HG03103 (cell line): Measurements from ENCODE around the gene MRNIP.

Experiments used
- ATAC-seq: cut with Tn5 transposase; IDR thresholded peaks from one replicate; pipeline ENCODE4 v1.9.1; 2021; ENCODE audit warnings: low read depth; ENCODE audit not compliant: unreplicated experiment

The MRNIP gene

DNA sequence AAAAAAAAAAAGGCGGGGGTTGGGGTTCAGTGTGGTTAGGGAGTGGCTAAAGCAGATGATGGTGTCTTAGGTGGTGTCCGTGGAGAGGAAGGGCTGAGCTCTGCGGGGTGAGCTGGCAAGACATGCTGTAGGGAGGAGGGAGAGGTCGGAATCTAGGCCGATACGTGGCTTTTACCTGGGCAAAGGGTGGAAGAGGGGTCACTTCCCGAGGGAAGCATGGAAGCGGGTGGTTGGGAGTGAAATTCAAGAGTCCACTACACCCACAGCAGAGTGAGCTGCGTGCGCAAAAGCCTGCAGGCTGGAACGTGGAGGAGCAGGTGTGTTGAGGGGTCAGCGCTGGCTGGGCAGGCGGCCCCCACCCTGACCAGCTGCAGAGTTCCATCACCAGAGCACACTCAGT is 31.3 kb upstream of the MRNIP start:
- ATAC-seq: no peak

DNA sequence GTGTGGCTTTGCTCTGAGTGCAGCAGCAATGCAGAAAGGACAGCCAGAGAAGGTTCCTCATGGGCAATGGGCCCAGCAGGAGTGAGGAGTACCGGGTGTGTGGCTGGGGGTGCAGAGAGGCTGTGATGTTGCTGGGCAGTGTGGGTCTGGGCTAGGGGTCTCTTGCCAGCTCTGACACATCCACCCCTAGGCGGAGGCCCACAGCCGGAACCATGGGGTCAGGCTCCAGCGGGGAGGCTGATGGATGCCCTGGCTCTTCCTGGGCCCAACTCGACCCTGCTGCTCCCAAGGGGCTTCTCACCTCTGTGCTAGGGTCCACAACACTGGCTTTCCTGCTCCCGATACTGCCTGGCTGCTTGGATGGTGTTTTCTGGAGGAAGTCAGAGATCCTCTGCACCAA is 29.2 kb upstream of the MRNIP start:
- no peak for ATAC-seq

DNA sequence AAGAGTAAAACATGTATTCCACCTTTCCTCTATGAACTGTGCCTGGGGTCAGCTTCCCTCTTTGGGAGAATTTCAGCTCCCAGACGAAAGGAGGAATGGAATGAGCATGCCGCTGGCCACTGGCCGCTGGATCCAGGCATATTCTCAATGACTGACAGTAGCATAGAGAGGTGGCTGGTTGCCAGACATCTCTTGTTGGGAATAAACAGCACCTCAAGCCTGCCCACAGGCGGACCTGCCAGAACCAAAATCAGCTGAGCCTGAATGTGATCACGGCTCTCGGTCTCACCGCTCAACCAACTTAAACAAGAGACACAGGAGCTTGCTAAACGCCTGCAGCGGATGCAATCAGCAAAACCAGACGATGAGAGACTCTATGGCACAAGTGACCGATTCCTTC is 28.5 kb upstream of the MRNIP start:
- no peak for ATAC-seq

DNA sequence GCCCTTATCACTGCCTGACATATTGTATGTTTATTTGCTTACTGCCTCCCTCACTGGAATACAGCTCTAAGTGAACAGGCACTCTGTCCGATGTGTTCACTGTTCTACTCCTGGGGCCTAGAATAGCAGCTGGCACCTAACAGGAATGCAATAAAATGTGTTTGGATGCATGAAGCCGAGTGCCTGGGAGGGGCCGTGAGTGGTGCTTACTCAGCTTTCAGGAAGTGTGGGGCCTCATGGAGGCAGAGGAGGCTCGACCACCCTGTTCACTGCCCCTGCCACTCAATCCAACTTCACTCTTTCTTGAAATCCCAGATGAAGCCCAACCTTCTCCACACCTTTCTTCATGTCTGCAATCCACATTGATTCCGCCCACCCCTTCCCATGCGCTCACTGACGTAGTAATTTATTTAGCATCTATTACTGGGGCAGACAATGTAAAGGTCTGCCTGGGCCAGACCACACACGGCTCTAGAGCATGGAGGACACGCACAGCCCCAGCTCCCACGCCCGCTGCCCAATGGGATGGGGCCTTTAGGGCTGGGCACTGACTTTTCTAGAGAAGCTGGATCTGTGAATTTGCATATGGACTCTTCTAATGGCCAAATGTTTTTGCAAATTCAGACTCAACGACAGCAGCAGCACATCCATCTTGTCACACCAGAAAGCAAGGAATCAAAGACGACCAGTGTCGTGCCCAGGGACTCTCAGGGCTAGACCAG is 27.7 kb upstream of the MRNIP start:
- ATAC-seq: no peak

DNA sequence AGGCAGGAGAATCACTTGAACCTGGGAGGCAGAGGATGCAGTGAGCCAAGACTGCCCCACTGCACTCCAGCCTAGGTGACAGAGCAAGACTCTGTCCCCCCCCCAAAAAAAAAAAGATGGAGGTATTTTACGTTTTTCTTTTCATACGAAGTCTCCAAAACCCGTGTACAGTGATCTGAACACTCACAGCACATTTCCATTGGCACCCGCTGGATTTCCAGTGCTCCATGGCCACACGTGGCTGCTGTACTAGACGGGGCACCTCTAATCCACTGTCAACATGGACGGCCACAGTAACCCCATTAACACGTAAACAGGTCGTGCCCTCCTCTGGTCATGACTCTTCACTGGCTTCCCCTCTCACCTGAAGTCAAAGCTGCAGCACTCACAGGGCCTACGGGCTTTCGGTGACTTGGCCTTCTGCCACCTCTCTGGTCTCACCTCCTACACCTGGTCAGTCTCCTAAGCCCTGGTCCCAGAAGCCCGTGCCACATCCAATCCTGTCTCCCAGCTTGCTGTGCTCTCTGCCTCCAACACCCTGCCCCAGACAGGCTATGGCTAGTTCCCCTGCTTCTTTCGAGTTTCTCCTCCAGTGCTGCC is 27.0 kb upstream of the MRNIP start:
- no peak for ATAC-seq

DNA sequence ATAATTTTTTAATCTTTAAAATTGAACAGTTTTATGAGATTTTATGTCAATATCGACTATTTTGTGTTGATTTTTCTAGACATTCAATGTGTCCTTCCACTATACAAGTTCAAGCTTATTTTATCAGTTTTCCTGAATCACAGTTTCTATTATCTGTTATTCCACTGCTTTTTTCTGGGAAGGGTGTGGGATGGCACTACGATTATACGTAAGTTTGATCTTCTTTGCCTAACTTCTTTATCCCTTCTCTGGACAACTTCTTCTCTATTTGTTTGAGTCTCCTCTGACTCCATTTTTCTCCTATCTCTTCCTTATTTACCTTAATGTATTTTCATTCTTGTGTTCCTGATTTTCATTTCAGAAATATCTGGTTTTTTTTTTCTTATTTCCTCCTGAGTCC is 24.5 kb upstream of the MRNIP start:
- no peak for ATAC-seq

DNA sequence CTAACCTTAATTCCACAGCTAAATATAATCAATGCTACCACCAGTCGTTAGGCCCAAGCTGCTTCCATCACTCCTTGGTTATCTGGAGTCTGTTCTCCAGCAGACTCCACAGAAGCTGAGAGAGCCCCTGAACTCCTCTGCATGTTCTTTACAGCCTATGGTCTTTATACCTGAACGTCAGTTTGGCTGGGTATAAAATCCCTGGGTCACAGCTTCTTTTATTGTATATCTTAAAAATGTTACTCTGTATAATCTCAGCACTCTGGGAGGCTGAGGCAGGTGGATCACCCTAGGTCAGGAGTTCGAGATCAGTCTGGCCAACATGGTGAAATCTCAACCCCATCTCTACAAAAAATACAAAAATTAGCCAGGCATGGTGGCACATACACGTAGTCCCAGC is 23.7 kb upstream of the MRNIP start:
- no peak for ATAC-seq

DNA sequence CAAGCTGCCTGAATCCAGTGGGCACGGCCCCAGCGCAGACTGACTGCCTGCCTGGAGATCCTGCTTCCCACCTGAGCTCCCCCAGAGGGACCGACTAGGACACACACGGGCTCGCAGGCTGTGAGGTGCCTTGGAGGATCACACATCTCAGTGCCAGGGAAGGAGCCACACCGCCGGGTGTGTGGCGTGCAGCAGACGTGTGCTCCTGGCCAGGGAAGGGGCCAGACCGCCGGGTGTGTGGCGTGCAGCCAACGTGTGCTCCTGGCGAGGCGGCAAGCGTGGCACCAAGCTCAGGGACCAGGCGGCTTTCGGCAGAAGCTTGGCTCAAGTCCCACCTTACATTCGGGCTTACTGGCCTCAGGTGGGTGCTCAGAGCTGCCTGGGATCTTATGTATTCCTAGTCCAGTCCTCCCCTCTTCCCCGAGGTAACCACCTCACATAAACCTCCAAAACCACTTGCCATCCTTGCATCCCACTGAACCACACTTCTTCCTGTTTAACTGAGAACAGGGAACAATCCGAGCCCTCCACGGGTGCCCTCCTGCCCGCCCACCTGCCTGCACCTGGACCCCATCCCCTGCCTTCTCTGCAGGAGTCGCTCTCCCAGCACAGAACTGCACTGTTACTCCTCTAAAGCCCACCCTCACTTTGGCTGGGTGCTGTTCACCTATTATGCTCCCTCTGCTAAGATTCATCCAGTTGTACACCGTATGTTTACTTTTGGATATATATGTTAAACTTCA is 22.4 kb upstream of the MRNIP start:
- ATAC-seq: no peak

DNA sequence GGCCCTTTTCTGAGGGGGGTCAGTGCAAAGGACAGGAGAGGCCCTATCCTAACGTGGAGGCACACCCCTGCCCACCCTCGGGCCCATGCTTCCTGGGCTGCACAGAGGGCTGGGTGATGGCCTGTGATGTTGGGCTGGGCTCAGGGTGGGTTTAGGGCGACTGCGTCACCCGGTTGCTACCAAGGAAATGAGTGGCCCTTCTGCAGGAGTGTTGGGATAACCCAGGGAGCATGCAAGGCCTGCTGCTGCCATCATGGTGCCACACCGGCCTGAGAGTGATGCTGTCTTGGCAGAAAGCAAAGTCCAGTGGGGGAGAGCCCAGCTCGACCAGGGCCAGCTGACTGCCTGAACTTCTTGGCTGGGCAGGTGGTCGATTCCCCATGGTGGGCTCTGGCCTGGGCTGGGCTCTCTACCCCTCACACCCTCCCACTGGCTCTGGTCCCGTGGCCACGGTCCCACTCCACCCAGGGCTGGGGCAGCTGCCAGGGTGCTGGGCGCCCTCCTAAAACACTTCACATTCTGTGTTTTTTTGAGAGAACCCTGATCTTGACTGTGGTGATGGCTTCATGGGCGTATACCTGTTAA is 21.5 kb upstream of the MRNIP start:
- ATAC-seq: no peak

DNA sequence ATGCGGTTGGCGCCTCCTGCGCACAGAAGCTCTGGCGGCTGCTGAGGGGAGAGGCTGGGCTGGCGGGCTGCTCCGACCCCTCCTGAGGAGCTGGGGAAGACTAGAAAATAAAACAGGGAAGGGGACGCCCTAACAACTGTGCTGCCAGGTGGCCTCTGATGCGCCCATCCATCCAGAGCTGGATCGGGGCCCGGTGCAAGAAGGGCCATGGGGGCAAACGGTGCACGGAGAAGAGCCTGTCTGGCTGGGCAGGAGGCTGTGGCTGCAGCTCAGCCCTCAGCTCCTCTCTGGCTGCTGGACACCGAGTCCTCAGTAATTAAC is 21.0 kb upstream of the MRNIP start:
- ATAC-seq: no peak

DNA sequence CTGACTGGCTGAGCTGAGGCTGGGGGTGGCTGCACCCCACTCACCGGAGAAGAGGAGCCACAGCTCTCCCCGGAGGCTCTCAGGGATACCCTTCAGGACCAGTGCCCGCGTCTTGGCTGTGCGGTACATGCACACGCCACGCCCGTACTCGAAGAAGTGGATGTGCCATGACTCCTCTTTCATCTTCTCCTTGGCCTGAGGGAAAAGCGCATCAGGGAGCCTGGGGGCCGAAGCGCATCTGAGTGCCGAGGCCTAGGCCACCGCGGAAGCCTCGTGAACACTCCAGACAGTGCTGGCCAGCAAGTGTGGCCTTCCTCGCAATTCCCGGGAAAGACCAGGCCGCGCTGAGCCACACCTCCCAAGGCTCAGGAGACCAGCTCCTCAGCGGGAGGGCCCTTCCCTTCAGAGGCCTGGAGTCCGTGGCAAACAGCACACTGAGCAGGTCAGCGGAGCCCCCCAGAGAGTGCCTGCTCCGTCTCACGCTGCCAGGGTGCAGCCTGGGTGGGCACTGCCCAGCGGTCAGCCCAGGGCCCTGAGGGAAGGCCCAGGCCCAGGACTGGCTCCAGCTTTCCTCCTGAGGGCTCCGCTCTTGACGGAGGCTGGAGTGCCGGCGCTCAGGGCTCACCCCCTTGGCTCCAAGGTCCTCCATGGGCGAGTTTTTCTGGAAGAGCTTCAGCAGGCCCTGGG is 20.5 kb upstream of the MRNIP start:
- ATAC-seq: no peak

DNA sequence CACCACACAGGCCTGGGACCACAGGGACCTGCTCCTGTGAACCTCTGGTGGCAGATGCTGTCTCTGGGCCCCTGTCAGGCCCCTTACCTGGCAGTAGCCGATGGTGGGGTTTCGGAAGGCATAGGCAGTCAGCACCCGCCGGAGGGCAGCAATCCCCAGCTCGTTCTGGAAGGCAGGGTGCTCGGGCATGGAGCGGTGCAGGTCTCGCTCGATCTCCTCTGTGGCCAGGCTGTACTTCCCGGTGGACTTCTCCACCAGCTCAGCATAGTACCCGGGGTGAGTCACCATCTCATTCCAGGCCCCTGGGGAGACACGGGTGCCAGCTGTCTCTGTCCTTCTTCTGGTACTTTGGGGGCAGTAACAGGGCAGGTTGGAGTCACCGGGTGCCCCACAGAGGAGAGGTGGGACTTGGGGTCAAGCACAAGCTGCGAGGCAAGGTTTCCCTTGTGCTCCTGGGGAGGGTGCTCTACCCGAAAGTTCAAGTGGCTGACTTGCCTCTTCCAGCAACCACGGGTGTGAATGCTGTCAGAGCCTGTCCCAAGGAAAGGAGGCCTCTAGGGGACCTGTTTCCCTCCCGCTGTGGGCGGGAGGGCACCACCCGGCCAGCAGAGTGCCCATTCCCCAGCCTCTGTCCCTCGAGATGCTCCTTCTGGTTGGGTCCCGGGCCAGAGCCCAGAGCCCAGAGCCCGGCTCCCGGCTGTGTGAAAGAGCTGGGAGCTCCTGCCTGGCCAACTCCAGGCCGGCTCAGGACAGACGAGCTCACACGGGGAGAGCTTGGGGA is 19.8 kb upstream of the MRNIP start:
- ATAC-seq: no peak

DNA sequence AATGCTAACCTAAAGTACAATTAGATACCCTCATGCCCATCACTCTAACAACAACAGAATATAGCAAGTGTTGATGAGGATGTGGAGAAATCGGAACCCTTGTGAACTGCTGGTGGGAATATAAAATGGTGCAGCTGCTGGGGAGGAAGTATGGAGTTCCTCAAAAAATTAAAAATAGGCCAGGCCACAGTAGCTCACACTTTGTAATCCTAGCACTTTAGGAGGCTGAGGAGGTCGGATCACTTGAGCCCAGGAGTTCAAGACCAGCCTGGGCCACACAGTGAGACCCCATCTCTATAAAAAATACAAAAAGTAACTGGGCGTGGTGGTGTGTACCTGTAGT is 18.0 kb upstream of the MRNIP start:
- no peak for ATAC-seq

DNA sequence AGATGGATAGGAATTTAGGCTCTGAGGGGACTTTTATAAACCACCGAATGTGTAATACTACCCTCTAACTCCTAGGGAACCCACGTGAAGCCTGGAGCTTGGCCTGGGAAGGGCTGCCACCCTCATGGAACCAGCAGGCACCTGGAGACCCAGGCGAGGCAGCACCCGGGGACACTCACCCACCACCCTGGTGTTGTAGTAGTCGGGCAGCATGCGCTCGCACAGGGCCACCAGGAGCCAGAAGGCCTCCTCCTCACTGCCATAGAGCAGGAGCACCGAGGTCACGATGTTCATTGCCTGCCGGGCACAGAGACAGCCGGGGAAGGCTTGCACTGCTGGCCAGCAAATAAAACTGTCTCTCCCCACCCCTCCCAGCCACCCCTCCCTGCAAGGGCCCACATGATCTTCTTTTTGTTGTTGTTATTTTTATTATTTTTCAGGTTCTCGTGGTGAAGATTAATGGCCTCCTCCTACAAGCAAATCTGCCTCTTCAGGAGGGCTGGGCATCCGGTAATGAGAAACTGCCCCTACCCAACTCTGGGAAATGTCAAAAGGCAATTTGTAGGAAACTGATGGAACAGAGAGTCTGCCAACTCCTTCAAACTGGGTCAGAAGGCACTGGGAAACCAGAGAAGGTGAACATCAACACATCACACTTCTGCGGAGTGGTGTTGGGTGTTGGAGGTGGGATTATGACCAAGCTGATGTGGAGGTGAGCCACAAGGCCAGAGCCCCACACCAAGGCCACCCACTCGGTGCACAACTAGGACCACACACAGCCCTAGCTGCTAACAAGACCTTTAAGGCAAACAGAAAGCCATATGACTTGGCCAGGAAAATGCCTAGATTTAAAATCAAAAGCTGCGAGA is 17.4 kb upstream of the MRNIP start:
- ATAC-seq: no peak

DNA sequence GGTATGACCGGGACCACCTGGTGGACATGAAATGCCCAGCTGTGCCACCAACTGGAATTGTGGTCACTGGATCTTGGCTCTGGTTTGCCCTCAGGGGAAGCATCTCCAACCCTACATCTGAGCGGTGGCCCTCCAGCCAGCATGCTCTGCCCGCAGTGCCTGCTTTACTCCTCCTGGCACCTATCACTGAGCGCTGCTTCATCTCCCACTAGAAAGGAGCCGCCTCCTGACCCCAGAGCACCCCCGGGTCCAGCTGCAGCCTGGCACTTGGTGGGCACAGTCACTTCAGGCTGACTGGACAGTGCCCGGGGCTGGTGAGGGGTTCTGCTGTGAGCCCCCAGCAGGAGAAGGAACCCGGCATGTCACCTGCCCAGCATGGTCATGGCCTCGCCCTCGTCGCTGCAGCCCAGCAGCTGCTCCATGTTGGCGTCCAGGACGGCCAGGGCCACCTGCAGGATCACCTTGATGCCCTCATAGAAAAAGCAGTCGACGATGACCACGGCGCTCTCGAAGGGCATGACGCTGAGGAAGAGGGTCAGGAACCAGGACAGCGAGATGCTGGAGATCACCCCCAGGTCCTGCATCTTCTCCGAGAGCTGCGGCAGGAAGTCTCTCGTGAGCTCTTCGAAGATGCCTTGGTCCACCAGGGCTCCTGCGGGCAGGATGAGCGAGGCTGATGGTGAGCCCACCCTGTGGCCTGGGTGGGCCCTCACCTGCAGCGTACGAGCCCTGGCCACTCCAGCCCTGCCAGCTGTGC is 16.1 kb upstream of the MRNIP start:
- ATAC-seq: no peak

DNA sequence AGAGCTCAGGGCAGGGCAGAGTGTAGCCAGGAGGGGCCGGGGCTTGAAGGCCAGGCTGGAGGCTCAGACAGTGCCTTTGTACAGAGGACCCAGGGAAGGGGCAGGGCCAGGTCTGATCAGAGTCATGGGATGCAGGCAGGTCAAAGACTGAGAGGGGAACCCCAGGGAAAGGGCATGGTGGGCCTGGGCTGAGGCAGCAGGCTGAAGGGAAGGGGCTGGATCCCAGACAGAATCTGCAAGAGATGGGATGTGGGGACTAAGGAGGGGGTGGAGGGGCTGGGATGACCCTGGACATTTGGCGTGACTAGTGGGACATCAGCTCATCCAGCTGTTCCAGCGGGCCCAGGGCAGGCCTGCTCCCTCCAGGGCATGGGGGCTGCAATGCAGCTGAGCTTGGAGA is 15.5 kb upstream of the MRNIP start:
- no peak for ATAC-seq

DNA sequence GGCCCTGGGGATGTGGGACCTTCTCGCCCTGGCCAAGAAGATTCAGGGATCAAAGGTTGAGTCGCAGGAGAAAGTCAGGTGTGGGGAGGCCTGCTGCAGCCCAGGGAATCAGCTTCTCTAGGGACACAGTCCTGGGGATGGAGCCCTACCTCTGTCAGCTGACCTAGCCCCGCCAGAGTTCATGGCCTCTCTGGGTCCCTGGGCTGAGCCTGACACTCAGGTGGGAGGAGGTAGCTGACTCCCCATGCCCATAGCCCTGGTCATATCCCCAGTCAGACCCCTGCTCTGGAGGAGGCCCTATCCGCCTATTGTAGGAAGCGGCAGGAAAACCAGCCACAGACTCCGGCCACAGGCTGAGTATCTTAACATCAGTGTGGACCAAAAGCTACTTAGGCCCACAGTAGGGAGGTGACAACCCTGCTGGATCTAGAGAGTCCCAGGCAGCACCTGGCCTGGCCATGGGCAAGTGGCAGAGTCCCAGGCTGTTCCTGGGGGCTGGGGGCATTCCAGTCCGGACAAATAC is 15.0 kb upstream of the MRNIP start:
- no peak for ATAC-seq

DNA sequence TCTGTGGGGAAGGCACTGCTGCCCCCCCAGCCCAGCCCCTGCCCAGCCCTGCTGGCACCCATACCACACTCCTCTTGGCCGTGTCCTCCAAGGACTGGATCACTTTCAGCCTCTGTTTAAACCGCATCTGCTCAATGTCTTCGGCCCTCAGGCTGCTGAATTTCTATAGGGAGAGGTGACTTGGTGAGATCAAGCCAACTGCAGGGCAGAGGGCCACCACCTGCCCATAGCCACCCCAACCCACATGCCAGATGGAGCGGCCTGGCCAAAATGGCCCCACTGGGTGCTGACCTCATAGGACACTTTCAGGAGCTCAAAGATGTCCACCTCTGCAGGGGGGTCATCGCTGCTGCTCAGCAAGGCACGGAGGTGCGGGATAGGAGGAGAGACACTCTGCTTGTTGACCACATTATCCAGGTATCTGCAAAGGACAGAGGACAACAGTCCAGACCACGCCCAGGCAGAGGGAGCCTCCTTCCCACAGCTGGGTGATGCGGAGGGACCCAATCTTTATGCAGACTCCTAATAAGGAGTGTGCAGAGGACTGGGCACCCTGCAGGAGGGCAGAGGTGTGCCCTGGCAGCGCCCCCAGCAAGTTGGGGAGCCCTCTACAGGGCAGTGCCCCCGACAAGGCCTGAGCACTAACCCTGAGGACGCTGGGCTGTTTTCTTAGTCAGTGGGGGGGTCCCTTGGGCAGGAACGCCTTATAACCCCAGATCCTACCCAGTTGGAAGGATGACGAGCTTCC is 14.4 kb upstream of the MRNIP start:
- ATAC-seq: no peak
